Measurements from ENCODE around the gene CES3.
"Not testable (repeated sequence)": the region's sequence is repeated elsewhere in the genome, so short reads cannot be mapped to it uniquely, and the experiment has no call there.

The CES3 gene

GRCh38 chr16:66927918-66928649 is 33.0 kb upstream of the CES3 start:
- no peak for DNase-seq

GRCh38 chr16:66928702-66929388 is 32.2 kb upstream of the CES3 start:
- no peak for DNase-seq

- no peak for DNase-seq
Measured at GRCh38 chr16:66930189-66930588, 30.9 kb upstream of the CES3 start.

- DNase-seq: no peak
Measured at GRCh38 chr16:66931665-66932064, 29.4 kb upstream of the CES3 start.

GRCh38 chr16:66932076-66932475 is 29.0 kb upstream of the CES3 start:
- no peak for DNase-seq

GRCh38 chr16:66933776-66934137 is 27.3 kb upstream of the CES3 start:
- DNase-seq: no peak

GRCh38 chr16:66934138-66934838 is 26.8 kb upstream of the CES3 start, which contains the start of gene CIAO2B:
CIAO2B (minus strand) TSS chr16:66934402; CDS start chr16:66934364, 38 bp downstream.
- peak; percentile 90 for DNase-seq

GRCh38 chr16:66934839-66935313 is 26.2 kb upstream of the CES3 start:
- DNase-seq: not testable (repeated sequence)

GRCh38 chr16:66935314-66936011 is 25.6 kb upstream of the CES3 start, which contains the start of gene CES2:
CES2 (plus strand) TSS chr16:66935516; CDS start chr16:66935636, 120 bp downstream.
- DNase-seq: no peak

- DNase-seq: no peak
Measured at GRCh38 chr16:66936462-66936861, 24.6 kb upstream of the CES3 start.

GRCh38 chr16:66936889-66937554 is 24.0 kb upstream of the CES3 start:
- DNase-seq: no peak

- no peak for DNase-seq
Measured at GRCh38 chr16:66937725-66938337, 23.2 kb upstream of the CES3 start.

- DNase-seq: no peak
Measured at GRCh38 chr16:66939366-66939765, 21.7 kb upstream of the CES3 start.

GRCh38 chr16:66940236-66940635 is 20.8 kb upstream of the CES3 start:
- DNase-seq: no peak

GRCh38 chr16:66942981-66943380 is 18.1 kb upstream of the CES3 start:
- DNase-seq: no peak

- DNase-seq: no peak
Measured at GRCh38 chr16:66943426-66944053, 17.5 kb upstream of the CES3 start.

GRCh38 chr16:66944054-66944441 is 17.0 kb upstream of the CES3 start:
- DNase-seq: no peak

- not testable (repeated sequence) for DNase-seq
Measured at GRCh38 chr16:66944971-66945370, 16.1 kb upstream of the CES3 start.

- DNase-seq: no peak
Measured at GRCh38 chr16:66945939-66946338, 15.1 kb upstream of the CES3 start.

GRCh38 chr16:66946541-66946940 is 14.5 kb upstream of the CES3 start:
- no peak for DNase-seq

GRCh38 chr16:66946974-66947301 is 14.1 kb upstream of the CES3 start:
- DNase-seq: no peak

Data from midbrain (tissue), 1 donor.